A549 (cell line): ENCODE results near the gene EXOC4. TPM values are rescaled to one million over a fixed set of nuclear protein-coding genes. Genes with fewer than 3 reads are reported as not detected.

Experiments
- ATAC-seq, 2 experiments: fragments of 200-7000 bp in 1 of 2; fragments of >200 bp in 1 of 2; cut with Nextera tagmentation in 1 of 2; cut with Tn5 transposase in 1 of 2; 3 replicates each; pipeline versions ENCODE4 v1.8.0 to v1.9.1; 2018 to 2020; ENCODE audit warnings: mild to moderate bottlenecking in 1 of 2, moderate library complexity in 1 of 2
- CTCF ChIA-PET: fragments of 300-600 bp; sonication (Branson Sonifier 250); formaldehyde crosslinking; extraction: SDS; loops from one replicate; lab custom pipeline; 2021; ENCODE audit warnings: antibody characterized with exemption, inconsistent platforms; lab: Yijun Ruan, JAX
- POLR2A ChIA-PET: fragments of 350-600 bp; formaldehyde crosslinking; extraction: SDS; loops from one replicate; lab custom pipeline; 2021; ENCODE audit warnings: antibody characterized with exemption, inconsistent platforms; lab: Yijun Ruan, JAX
- DNase-seq, 2 experiments: peaks; one replicate each; pipeline versions ENCODE4 v3.0.0 to v3.0.0-alpha.2; 2011 to 2016; ENCODE audit warnings: low read depth in 1 of 2, low spot score in 1 of 2
- FAIRE-seq: peaks from 2 replicates; lab custom pipeline; 2011; peaks lifted over from hg19 to GRCh38; lab: Jason Lieb, UNC
- H3K27ac ChIP-seq, 2 experiments: fragments of >200 bp; sonication (Bioruptor Twin); formaldehyde crosslinking; 3 replicates each; pipeline ENCODE4 v1.5.1; 2016 to 2017
- H3K4me1 ChIP-seq: fragments of >200 bp; sonication (Bioruptor Twin); formaldehyde crosslinking; 3 replicates; pipeline ENCODE4 v1.6.1; 2016
- H3K4me2 ChIP-seq: fragments of >200 bp; sonication (Bioruptor Twin); formaldehyde crosslinking; 3 replicates; pipeline ENCODE4 v1.6.1; 2016
- H3K4me3 ChIP-seq: fragments of >200 bp; sonication (Bioruptor Twin); formaldehyde crosslinking; 3 replicates; pipeline ENCODE4 v1.5.1; 2016
- H3K9me3 ChIP-seq: fragments of >200 bp; sonication (Bioruptor Twin); formaldehyde crosslinking; 3 replicates; pipeline ENCODE4 v1.6.1; 2016
- BHLHE40 ChIP-seq: IDR thresholded peaks from 2 replicates; pipeline ENCODE4 v1.6.1; 2012; ENCODE audit warnings: low read depth, low read length, inconsistent platforms
- CHD2 ChIP-seq: fragments of 150-350 bp; IDR thresholded peaks from 2 replicates; pipeline ENCODE4 v1.6.1; 2014; ENCODE audit warnings: low read length; ENCODE audit not compliant: partially characterized antibody
- EHF ChIP-seq: fragments of 250-450 bp; sonication (Bioruptor Pico); IDR thresholded peaks from 2 replicates; pipeline ENCODE4 v1.5.0; 2020; ENCODE audit warnings: mild to moderate bottlenecking
- EHMT2 ChIP-seq: fragments of 200-600 bp; sonication (generic); IDR thresholded peaks from 2 replicates; pipeline ENCODE4 v1.6.1; 2016; ENCODE audit warnings: antibody characterized with exemption, low read depth, mild to moderate bottlenecking, moderate library complexity
- EP300 ChIP-seq, 2 experiments: fragments of >200 bp; sonication (Bioruptor Twin); formaldehyde crosslinking; IDR thresholded peaks; 2 replicates in 1 of 2; 3 replicates in 1 of 2; pipeline ENCODE4 v1.6.1; 2016 to 2017
- FOSB ChIP-seq: fragments of 250-450 bp; sonication (Bioruptor Pico); IDR thresholded peaks from 2 replicates; pipeline ENCODE4 v1.5.0; 2020; ENCODE audit warnings: mild to moderate bottlenecking, moderate library complexity
- GATA3 ChIP-seq: IDR thresholded peaks from 2 replicates; pipeline ENCODE4 v1.6.1; 2012; ENCODE audit warnings: borderline replicate concordance
- HDAC2 ChIP-seq: fragments of 200-600 bp; sonication (generic); IDR thresholded peaks from 2 replicates; pipeline ENCODE4 v1.6.1; 2016
- HEYL ChIP-seq: fragments of 250-450 bp; sonication (Bioruptor Pico); IDR thresholded peaks from 2 replicates; pipeline ENCODE4 v1.8.0; 2021; ENCODE audit warnings: mild to moderate bottlenecking, moderate library complexity
- HOXA7 ChIP-seq: fragments of 250-450 bp; sonication (Bioruptor Pico); IDR thresholded peaks from 2 replicates; pipeline ENCODE4 v1.5.0; 2020; ENCODE audit warnings: mild to moderate bottlenecking, moderate library complexity
- HOXB5 ChIP-seq: fragments of 250-450 bp; sonication (Bioruptor Pico); IDR thresholded peaks from 2 replicates; pipeline ENCODE4 v1.5.0; 2020; ENCODE audit warnings: mild to moderate bottlenecking, moderate library complexity
- JUN ChIP-seq, 2 experiments: fragments of >200 bp; sonication (Bioruptor Twin); formaldehyde crosslinking; IDR thresholded peaks; 2 replicates in 1 of 2; 3 replicates in 1 of 2; pipeline ENCODE4 v1.6.1; 2016 to 2017
- KDM1A ChIP-seq: fragments of 200-600 bp; sonication (generic); IDR thresholded peaks from 2 replicates; pipeline ENCODE4 v1.6.1; 2016; ENCODE audit warnings: low read depth, mild to moderate bottlenecking
- MAFK ChIP-seq: fragments of 450-650 bp; IDR thresholded peaks from 2 replicates; pipeline ENCODE4 v1.6.1; 2014; ENCODE audit not compliant: partially characterized antibody
- MAZ ChIP-seq: fragments of 150-350 bp; IDR thresholded peaks from 2 replicates; pipeline ENCODE4 v1.6.1; 2014; ENCODE audit warnings: antibody characterized with exemption, low read depth, low read length, borderline replicate concordance
- NPAS2 ChIP-seq: fragments of 250-450 bp; sonication (Bioruptor Pico); IDR thresholded peaks from 2 replicates; pipeline ENCODE4 v1.8.0; 2022; ENCODE audit warnings: mild to moderate bottlenecking, moderate library complexity, borderline replicate concordance
- POLR2AphosphoS2 ChIP-seq: conservative IDR thresholded peaks from 2 replicates; pipeline ENCODE4 v1.6.1; 2012; ENCODE audit warnings: low read length, improper control_type of control experiment, inconsistent platforms
- RARB ChIP-seq: fragments of 250-450 bp; sonication (Bioruptor Pico); IDR thresholded peaks from 2 replicates; pipeline ENCODE4 v1.8.0; 2021; ENCODE audit warnings: mild to moderate bottlenecking, moderate library complexity
- RFX5 ChIP-seq: fragments of 450-650 bp; IDR thresholded peaks from 2 replicates; pipeline ENCODE4 v1.7.1; 2014; ENCODE audit warnings: antibody characterized with exemption, mild to moderate bottlenecking, moderate library complexity
- TFCP2L1 ChIP-seq: fragments of 250-450 bp; sonication (Bioruptor Pico); IDR thresholded peaks from 2 replicates; pipeline ENCODE4 v1.5.0; 2021; ENCODE audit warnings: mild to moderate bottlenecking
- TP53 ChIP-seq: fragments of 250-450 bp; sonication (Bioruptor Pico); IDR thresholded peaks from 2 replicates; pipeline ENCODE4 v1.5.0; 2021; ENCODE audit warnings: mild to moderate bottlenecking, moderate library complexity
- ZC3H11A ChIP-seq: fragments of 450-650 bp; IDR thresholded peaks from 2 replicates; pipeline ENCODE4 v1.6.1; 2014; ENCODE audit warnings: antibody characterized with exemption, mild to moderate bottlenecking
- ZFP36 ChIP-seq: fragments of 450-650 bp; IDR thresholded peaks from 2 replicates; pipeline ENCODE4 v1.6.1; 2014; ENCODE audit warnings: borderline replicate concordance; ENCODE audit not compliant: partially characterized antibody
- ZNF302 ChIP-seq: fragments of 250-450 bp; sonication (Bioruptor Pico); IDR thresholded peaks from 2 replicates; pipeline ENCODE4 v1.9.0; 2021; ENCODE audit warnings: inconsistent platforms, mild to moderate bottlenecking, moderate library complexity
- ZSCAN20 ChIP-seq: fragments of 250-450 bp; sonication (Bioruptor Pico); IDR thresholded peaks from 2 replicates; pipeline ENCODE4 v1.8.0; 2022; ENCODE audit warnings: mild to moderate bottlenecking, moderate library complexity
- WGBS: methylation state at CpG from one replicate; pipeline ENCODE4 v1.1.6; 2017; ENCODE audit errors: missing lambda C conversion rate; 5-methylcytosine and 5-hydroxymethylcytosine counted together
- polyA plus RNA-seq, 4 experiments: library from polyadenylated mRNA; depleted of rRNA in 3 of 4; stranded (reverse); fragments of >200 nt; fragmentation: RNase III in 1 of 4; extraction: RNeasy Plus Mini Kit Qiagen cat#74134 plus additional on column Dnase treatment in 1 of 4; gene quantifications; 2 replicates in 3 of 4; 3 replicates in 1 of 4; pipeline ENCODE4 v1.2.3, GENCODE V29; 2011 to 2017
- TF ChIP-seq, protein P1 (sequence below): fragments of 150-350 bp; IDR thresholded peaks from 2 replicates; pipeline ENCODE4 v1.6.1; 2014; ENCODE audit warnings: low read depth, mild to moderate bottlenecking, low read length
- TF ChIP-seq, protein P2 (sequence below): fragments of >200 bp; sonication (Bioruptor Twin); formaldehyde crosslinking; IDR thresholded peaks from 3 replicates; pipeline ENCODE4 v1.6.1; 2016
- TF ChIP-seq, protein P3 (sequence below): IDR thresholded peaks from 2 replicates; pipeline ENCODE4 v1.6.1; 2012
- TF ChIP-seq, protein P4 (sequence below): IDR thresholded peaks from 2 replicates; pipeline ENCODE4 v1.6.1; 2012

EXOC4 gene
- polyA plus RNA-seq, 2 of the 4 experiments (the other 2 are of a cell fraction), result 33.4 to 73.1 TPM

- CTCF ChIA-PET, result interaction anchor here (1.9 kb wide), 1 partner anchor 27 kb away, joined by 4 read pairs; no protein-coding TSS in a partner anchor
- Histone ChIP-seq H3K27ac (no peak overlapping the region), H3K4me3 (no peak overlapping the region), H3K9me3 (no peaks in the 10 kb centered on the region)
- WGBS, result 92% methylated on average over 1 of the region's 1 CpG
- ATAC-seq (no peak), DNase-seq (no peak), FAIRE-seq (no peak)
- TF ChIP-seq POLR2AphosphoS2 (no peak), FOSB (CRISPR knock-in tag) (no peak), BHLHE40 (no peak), ZSCAN20 (CRISPR knock-in tag) (no peak), HDAC2 (no peak), HOXA7 (CRISPR knock-in tag) (no peak), ZFP36 (no peak), EHF (CRISPR knock-in tag) (no peak), EP300 (IDR thresholded peaks at IDR 0.05) (no peak), MAFK (no peak), TFCP2L1 (CRISPR knock-in tag) (no peak), HOXB5 (CRISPR knock-in tag) (no peak), CHD2 (no peak), HEYL (CRISPR knock-in tag) (no peak)
- TF ChIP-seq, protein P1, sequence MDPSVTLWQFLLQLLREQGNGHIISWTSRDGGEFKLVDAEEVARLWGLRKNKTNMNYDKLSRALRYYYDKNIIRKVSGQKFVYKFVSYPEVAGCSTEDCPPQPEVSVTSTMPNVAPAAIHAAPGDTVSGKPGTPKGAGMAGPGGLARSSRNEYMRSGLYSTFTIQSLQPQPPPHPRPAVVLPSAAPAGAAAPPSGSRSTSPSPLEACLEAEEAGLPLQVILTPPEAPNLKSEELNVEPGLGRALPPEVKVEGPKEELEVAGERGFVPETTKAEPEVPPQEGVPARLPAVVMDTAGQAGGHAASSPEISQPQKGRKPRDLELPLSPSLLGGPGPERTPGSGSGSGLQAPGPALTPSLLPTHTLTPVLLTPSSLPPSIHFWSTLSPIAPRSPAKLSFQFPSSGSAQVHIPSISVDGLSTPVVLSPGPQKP, result no peak
- TF ChIP-seq, protein P2, sequence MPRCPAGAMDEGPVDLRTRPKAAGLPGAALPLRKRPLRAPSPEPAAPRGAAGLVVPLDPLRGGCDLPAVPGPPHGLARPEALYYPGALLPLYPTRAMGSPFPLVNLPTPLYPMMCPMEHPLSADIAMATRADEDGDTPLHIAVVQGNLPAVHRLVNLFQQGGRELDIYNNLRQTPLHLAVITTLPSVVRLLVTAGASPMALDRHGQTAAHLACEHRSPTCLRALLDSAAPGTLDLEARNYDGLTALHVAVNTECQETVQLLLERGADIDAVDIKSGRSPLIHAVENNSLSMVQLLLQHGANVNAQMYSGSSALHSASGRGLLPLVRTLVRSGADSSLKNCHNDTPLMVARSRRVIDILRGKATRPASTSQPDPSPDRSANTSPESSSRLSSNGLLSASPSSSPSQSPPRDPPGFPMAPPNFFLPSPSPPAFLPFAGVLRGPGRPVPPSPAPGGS, result no peak
- TF ChIP-seq, all 56 proteins: peak for 0
- Histone ChIP-seq H3K4me2 (no peak overlapping the region), H3K4me1 (no peaks in the 10 kb centered on the region)
- POLR2A ChIA-PET, result no interaction called here
These were observed 60.7 kb downstream of the EXOC4 start for GRCh38 chr7:133313575-133313974.

DNA sequence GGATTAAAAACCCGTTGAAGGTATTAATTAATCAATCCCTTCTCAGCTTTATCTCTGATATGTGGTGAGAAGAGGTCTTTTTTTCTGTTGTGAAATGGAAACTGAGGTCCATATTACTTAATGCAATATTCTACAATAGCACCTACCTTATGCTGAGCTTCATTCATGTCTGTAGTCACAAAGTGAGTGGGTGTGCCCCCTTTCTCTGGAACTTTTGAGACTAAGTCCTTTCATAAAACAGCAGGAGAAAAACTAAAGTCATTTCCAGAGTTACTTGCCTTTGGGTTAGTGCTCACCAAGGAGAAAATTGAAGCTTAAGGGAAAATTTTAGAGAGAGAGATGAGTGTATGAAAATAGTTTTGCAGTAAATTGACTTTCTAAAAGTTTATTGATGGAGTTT, 61.2 kb downstream of the EXOC4 start:
- ATAC-seq, result no peak
- no peak overlapping the region for H3K27ac ChIP-seq
- ChIA-PET CTCF (interaction anchor here (1.9 kb wide), 1 partner anchor 27 kb away, joined by 4 read pairs; no protein-coding TSS in a partner anchor), POLR2A (no interaction called here)
- FAIRE-seq, result no peak
- H3K4me2 ChIP-seq, result no peak overlapping the region
- DNase-seq, result no peak
- no peak overlapping the region for H3K4me3 ChIP-seq
- no peak for TF ChIP-seq KDM1A
- TF ChIP-seq JUN (IDR thresholded peaks at IDR 0.05), result no peak
- TF ChIP-seq CHD2, result no peak
- TF ChIP-seq ZNF302 (CRISPR knock-in tag), result no peak
- no peak for TF ChIP-seq RFX5
- no peak for TF ChIP-seq MAZ
- TF ChIP-seq EHMT2, result no peak
- no peak for TF ChIP-seq RARB (CRISPR knock-in tag)
- TF ChIP-seq TP53, result no peak
- no peak for TF ChIP-seq ZC3H11A
- TF ChIP-seq GATA3, result no peak
- TF ChIP-seq EHF (CRISPR knock-in tag), result no peak
- no peak for TF ChIP-seq POLR2AphosphoS2
- TF ChIP-seq, protein P3, sequence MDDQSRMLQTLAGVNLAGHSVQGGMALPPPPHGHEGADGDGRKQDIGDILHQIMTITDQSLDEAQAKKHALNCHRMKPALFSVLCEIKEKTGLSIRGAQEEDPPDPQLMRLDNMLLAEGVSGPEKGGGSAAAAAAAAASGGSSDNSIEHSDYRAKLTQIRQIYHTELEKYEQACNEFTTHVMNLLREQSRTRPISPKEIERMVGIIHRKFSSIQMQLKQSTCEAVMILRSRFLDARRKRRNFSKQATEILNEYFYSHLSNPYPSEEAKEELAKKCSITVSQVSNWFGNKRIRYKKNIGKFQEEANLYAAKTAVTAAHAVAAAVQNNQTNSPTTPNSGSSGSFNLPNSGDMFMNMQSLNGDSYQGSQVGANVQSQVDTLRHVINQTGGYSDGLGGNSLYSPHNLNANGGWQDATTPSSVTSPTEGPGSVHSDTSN, result no peak
- no peak for TF ChIP-seq NPAS2 (CRISPR knock-in tag)
- TF ChIP-seq, protein P4, sequence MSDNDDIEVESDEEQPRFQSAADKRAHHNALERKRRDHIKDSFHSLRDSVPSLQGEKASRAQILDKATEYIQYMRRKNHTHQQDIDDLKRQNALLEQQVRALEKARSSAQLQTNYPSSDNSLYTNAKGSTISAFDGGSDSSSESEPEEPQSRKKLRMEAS, result no peak
- TF ChIP-seq HOXA7 (CRISPR knock-in tag), result no peak
- 83% methylated on average over 1 of the region's 1 CpG for WGBS
- H3K9me3 ChIP-seq, result no peaks in the 10 kb centered on the region
- no peaks in the 10 kb centered on the region for H3K4me1 ChIP-seq
